Mesendoderm (in vitro differentiated cells): ENCODE data around the gene FAM111A. TPM values are rescaled to one million over a fixed set of nuclear protein-coding genes. Genes with fewer than 3 reads are reported as not detected.
"Not testable (repeated sequence)": the region's sequence is repeated elsewhere in the genome, so short reads cannot be mapped to it uniquely, and the experiment has no call there.

Source experiments
- DNase-seq: peaks from one replicate; pipeline ENCODE4 v3.0.0; 2013
- H2AK5ac ChIP-seq: 2 replicates; pipeline ENCODE4 v1.6.1; 2013; ENCODE audit warnings: low read length, inconsistent platforms
- H2BK120ac ChIP-seq: 2 replicates; pipeline ENCODE4 v1.6.1; 2013; ENCODE audit warnings: low read depth, mild to moderate bottlenecking, low read length, moderate library complexity, mixed read lengths
- H2BK15ac ChIP-seq: replicated peaks from 2 replicates; pipeline ENCODE4 v1.6.1; 2013; ENCODE audit warnings: low read depth, mild to moderate bottlenecking, moderate library complexity
- H2BK5ac ChIP-seq: 2 replicates; pipeline ENCODE4 v1.6.1; 2013; ENCODE audit warnings: low read length, inconsistent platforms
- H3K18ac ChIP-seq: 2 replicates; pipeline ENCODE4 v1.6.1; 2013; ENCODE audit warnings: mild to moderate bottlenecking, low read length, mixed read lengths
- H3K23ac ChIP-seq: one replicate; pipeline ENCODE4 v1.6.1; 2013; ENCODE audit warnings: low read length
- H3K27ac ChIP-seq: 2 replicates; pipeline ENCODE4 v1.5.1; 2013; ENCODE audit warnings: low read depth, mild to moderate bottlenecking, inconsistent platforms, low read length, moderate library complexity
- H3K27me3 ChIP-seq: 2 replicates; pipeline ENCODE4 v1.6.1; 2013; ENCODE audit warnings: low read length, control low read depth, mild to moderate bottlenecking, inconsistent platforms; ENCODE audit not compliant: insufficient read depth, poor library complexity
- H3K36me3 ChIP-seq: 2 replicates; pipeline ENCODE4 v1.6.1; 2013; ENCODE audit warnings: low read length, inconsistent platforms; ENCODE audit not compliant: control insufficient read depth, insufficient read depth
- H3K4ac ChIP-seq: one replicate; pipeline ENCODE4 v1.6.1; 2013; ENCODE audit warnings: low read depth, mild to moderate bottlenecking, low read length, moderate library complexity
- H3K4me1 ChIP-seq: 2 replicates; pipeline ENCODE4 v1.6.1; 2013; ENCODE audit warnings: low read depth, low read length, inconsistent platforms; ENCODE audit not compliant: control insufficient read depth
- H3K4me2 ChIP-seq: 2 replicates; pipeline ENCODE4 v1.6.1; 2013; ENCODE audit warnings: low read length
- H3K4me3 ChIP-seq: 2 replicates; pipeline ENCODE4 v1.5.1; 2013; ENCODE audit warnings: mild to moderate bottlenecking, low read length
- H3K56ac ChIP-seq: one replicate; pipeline ENCODE4 v1.6.1; 2013; ENCODE audit warnings: low read length
- H3K79me1 ChIP-seq: 2 replicates; pipeline ENCODE4 v1.6.1; 2013; ENCODE audit warnings: low read length, inconsistent platforms
- H3K79me2 ChIP-seq: 2 replicates; pipeline ENCODE4 v1.6.1; 2013; ENCODE audit warnings: mild to moderate bottlenecking, low read length; ENCODE audit not compliant: control insufficient read depth, insufficient read depth
- H3K9ac ChIP-seq: 2 replicates; pipeline ENCODE4 v1.6.1; 2013; ENCODE audit warnings: low read length, inconsistent platforms
- H4K5ac ChIP-seq: one replicate; pipeline ENCODE4 v1.6.1; 2013; ENCODE audit warnings: low read length
- H4K8ac ChIP-seq: one replicate; pipeline ENCODE4 v1.6.1; 2013; ENCODE audit warnings: low read depth, mild to moderate bottlenecking, control low read depth, low read length, moderate library complexity
- WGBS: extraction: QIAGEN DNeasy Blood & Tissue Kit; methylation state at CpG from one replicate; pipeline ENCODE4 v1.1.7; 2013; ENCODE audit warnings: low lambda C conversion rate, missing lambda C conversion rate; ENCODE audit not compliant: insufficient coverage; ENCODE audit errors: extremely low coverage; 5-methylcytosine and 5-hydroxymethylcytosine counted together
- polyA plus RNA-seq, 2 experiments: library from polyadenylated mRNA; stranded (reverse); fragments of 200-250 nt; gene quantifications; one replicate each; pipeline ENCODE4 v1.2.3, GENCODE V29; 2013

Gene FAM111A, protein sequence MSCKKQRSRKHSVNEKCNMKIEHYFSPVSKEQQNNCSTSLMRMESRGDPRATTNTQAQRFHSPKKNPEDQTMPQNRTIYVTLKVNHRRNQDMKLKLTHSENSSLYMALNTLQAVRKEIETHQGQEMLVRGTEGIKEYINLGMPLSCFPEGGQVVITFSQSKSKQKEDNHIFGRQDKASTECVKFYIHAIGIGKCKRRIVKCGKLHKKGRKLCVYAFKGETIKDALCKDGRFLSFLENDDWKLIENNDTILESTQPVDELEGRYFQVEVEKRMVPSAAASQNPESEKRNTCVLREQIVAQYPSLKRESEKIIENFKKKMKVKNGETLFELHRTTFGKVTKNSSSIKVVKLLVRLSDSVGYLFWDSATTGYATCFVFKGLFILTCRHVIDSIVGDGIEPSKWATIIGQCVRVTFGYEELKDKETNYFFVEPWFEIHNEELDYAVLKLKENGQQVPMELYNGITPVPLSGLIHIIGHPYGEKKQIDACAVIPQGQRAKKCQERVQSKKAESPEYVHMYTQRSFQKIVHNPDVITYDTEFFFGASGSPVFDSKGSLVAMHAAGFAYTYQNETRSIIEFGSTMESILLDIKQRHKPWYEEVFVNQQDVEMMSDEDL
- polyA plus RNA-seq (2013, experiment 1 of 2), result 23.5 TPM
- 20.5 TPM for polyA plus RNA-seq (2013, experiment 2 of 2)

DNA sequence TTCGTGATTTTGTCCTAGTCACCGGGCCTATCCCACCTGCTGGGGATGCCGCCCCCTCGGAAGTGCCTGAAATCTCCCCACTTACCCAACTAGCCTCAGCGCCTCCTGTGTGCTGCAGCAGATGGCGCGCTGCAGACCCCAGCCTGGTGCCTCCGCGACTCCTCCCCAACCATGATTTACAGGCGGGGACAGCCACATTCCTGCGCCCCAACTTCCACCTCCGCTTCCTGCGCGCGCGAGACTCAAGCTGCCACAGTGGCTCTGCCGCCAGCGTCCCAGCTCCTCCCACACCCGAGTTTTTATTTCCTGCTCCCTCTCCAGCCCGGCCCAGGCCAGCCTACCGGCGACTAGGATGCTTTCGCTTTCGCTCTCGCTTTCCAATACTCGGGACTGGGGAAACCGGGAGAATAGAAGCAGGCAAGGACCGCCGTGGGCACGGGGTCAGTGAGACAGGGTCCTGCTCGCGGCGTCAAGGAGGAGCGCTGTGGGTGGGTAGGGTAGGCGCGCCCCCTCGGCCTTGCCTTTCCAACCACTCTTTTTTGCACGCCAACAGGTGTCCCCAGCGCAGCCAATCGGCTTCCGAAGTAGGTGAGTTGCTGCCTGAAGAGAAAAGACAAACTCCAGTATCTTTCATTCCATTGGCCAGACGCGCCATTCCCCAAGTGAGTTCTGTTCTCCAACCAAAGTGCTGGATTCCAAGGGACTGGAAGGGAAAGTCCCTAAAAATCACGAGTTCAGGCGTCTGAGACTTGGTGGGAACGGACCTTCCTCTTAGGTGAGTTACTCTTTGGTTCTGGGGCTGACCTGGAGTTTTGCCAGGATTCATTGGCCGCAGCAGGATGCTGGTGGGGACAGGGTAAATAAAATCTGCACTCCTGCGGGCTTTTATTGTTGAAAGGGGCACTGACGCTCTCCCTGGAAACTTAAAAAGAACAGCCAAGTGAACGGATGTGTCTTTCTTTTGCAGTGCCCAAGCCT lies at the start of gene FAM111A:
Gene FAM111A (plus strand): TSS at position 327 of the 978 bp plus-strand sequence. CDS start 6,017 bp downstream, outside the sequence.
- Histone ChIP-seq H3K27ac (no peak within 1 kb of the TSS), H3K4me1 (peaks cover 3% of the 10 kb centered on the region), H2BK120ac (no peak within 1 kb of the TSS), H2BK5ac (no peak within 1 kb of the TSS), H3K56ac (peak within 1 kb of the TSS; percentile 45), H4K5ac (no peak within 1 kb of the TSS), H2AK5ac (no peak within 1 kb of the TSS), H3K4me2 (peak within 1 kb of the TSS; percentile 58), H3K18ac (no peak within 1 kb of the TSS), H3K23ac (no peak within 1 kb of the TSS), H3K36me3 (no peaks in the 10 kb centered on the region), H3K4ac (no peak within 1 kb of the TSS), H3K79me2 (no peaks in the 10 kb centered on the region), H3K27me3 (peaks cover 2% of the 10 kb centered on the region), H3K79me1 (no peaks in the 10 kb centered on the region), H4K8ac (peak within 1 kb of the TSS; percentile 65), H3K9ac (peak within 1 kb of the TSS; percentile 57), H3K4me3 (peak within 1 kb of the TSS; percentile 60), H2BK15ac (no peak within 1 kb of the TSS)
- DNase-seq, result peak; percentile 94
- WGBS, result no CpG with 5 or more reads among the region's 50 CpGs

DNA sequence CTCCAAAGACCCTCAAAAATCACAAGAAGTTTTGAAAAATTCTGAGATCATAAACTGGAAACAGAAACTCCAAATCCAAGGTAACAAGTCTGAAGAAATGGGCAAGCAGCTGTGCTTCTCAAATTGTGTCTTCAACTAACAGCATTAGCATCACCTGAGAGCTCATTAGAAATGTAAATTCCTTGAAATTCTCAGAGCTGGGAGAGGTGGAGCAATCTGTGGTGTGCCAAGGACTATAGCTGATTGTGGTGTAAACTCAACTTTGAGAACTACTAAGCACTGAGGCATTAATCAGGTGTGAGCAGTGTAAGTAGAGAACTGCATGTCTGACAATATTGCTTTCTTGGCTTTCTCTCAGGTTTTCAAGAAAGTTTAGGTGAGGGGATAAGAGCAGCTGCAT lies 49.1 kb upstream of the FAM111A start:
- H3K18ac ChIP-seq, H4K8ac ChIP-seq, H3K23ac ChIP-seq, H2AK5ac ChIP-seq, H3K36me3 ChIP-seq, H4K5ac ChIP-seq, H2BK120ac ChIP-seq, DNase-seq, H3K4me2 ChIP-seq, H3K56ac ChIP-seq, H3K4me3 ChIP-seq, H3K79me2 ChIP-seq, H3K27me3 ChIP-seq, H3K4ac ChIP-seq, H2BK15ac ChIP-seq, H3K27ac ChIP-seq, H3K9ac ChIP-seq, H3K79me1 ChIP-seq, H2BK5ac ChIP-seq, H3K4me1 ChIP-seq: not testable (repeated sequence)

DNA sequence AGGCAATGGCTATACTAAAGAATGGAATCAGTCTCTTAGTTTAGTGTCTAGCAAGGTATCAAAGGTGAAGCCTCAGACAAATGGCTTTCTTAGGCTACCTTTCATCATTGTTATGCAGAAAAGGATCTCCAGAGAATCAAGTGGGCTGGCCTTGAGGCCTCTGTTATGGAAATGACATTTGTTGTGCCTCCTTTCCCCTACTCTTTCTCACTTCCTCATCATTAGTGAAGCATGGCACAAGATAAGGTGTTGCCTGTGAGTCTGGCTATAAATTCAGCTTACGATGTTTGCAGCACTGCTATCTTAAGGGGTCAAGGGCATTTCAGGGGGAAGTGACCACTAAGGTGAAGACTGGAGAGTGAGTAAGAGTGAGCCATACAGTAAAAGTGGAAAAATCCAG lies 47.4 kb upstream of the FAM111A start:
- WGBS, result no CpG with 5 or more reads among the region's 1 CpG
- H3K27me3 ChIP-seq, H3K4me1 ChIP-seq: not testable (repeated sequence)

DNA sequence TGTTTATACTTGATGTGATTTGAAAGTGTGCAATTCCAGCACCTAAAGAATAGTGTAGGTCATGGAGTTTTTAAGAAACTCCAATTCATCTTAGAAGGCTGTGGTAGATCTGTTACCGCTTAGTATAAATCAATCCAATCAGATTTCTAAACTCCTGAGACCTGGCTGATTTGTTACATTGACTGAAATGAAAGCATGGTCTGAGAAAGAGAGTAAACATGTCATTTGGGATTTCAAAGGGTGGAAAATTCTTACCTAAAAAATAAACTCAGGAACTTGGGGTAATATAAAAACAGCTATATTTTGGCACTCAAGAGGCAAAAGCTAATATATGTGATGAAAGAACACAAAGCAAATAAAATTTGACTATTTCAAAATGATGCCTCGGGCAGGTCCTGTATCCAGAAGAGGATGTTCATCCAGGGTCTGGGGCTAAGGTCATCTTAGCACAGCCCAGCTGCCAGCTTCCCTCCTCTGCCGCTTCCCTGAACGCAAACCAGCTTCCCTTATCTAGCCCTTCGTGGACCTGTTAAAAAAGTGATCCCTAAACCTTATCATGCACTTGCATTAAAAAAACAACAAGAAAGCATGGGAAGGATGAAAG lies 46.6 kb upstream of the FAM111A start:
- not testable (repeated sequence) for H2BK15ac ChIP-seq, H2BK120ac ChIP-seq, H3K18ac ChIP-seq, H3K56ac ChIP-seq, H3K79me2 ChIP-seq, H3K9ac ChIP-seq, H3K27me3 ChIP-seq, H3K4ac ChIP-seq, H3K79me1 ChIP-seq, H4K8ac ChIP-seq, H4K5ac ChIP-seq, H3K4me1 ChIP-seq, DNase-seq, H2AK5ac ChIP-seq, H3K4me2 ChIP-seq, H3K36me3 ChIP-seq, H2BK5ac ChIP-seq, H3K4me3 ChIP-seq, H3K27ac ChIP-seq, H3K23ac ChIP-seq
- WGBS, result no CpG with 5 or more reads among the region's 5 CpGs

More for the DNA sequence above, 47.4 kb upstream of the FAM111A start:
- H3K4ac ChIP-seq, H2AK5ac ChIP-seq, H2BK5ac ChIP-seq, H3K4me2 ChIP-seq, H3K27ac ChIP-seq, H3K9ac ChIP-seq, H3K79me2 ChIP-seq, H2BK15ac ChIP-seq, H4K5ac ChIP-seq, H4K8ac ChIP-seq, H3K23ac ChIP-seq, H2BK120ac ChIP-seq, H3K18ac ChIP-seq, H3K79me1 ChIP-seq, H3K36me3 ChIP-seq, H3K56ac ChIP-seq, H3K4me3 ChIP-seq, DNase-seq: not testable (repeated sequence)

DNA sequence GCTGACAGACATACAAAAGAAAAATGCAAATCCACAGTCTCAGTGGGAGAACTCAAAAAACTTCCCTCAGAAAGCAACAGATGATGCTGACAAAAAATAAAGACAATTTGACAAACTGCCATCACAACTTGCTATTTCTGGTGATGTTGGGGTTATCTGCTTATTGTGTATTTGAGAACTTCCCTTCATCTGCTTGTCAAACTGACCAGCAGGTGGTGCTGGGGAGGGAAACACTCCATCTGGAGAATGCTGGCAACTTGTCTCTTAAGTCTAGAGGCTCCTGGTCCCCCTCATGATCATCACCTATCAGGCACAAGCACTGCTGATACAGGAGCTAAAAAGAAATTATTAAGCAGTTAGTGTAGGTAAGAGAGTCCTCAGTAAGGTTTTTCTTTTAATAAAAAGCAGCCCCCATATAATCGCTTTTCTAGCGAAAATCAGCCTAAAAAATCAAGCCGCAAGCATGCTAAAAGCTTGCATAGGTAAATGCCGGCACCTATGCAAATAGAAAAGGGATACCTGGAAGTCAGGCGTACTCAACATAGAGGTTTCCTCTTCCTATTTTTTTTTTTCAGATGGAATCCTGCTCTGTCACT lies 45.4 kb upstream of the FAM111A start:
- Histone ChIP-seq H3K9ac (no peak overlapping the region), H2BK5ac (no peak overlapping the region), H3K4me1 (no peaks in the 10 kb centered on the region), H2BK120ac (no peak overlapping the region), H3K27ac (no peak overlapping the region), H3K36me3 (no peaks in the 10 kb centered on the region), H4K8ac (no peak overlapping the region), H3K23ac (no peak overlapping the region), H3K27me3 (no peaks in the 10 kb centered on the region), H3K56ac (no peak overlapping the region), H2BK15ac (no peak overlapping the region), H3K4ac (no peak overlapping the region), H3K18ac (no peak overlapping the region), H3K79me2 (no peaks in the 10 kb centered on the region), H2AK5ac (no peak overlapping the region), H4K5ac (no peak overlapping the region), H3K4me3 (no peak overlapping the region), H3K79me1 (no peaks in the 10 kb centered on the region), H3K4me2 (no peak overlapping the region)
- DNase-seq, result peak; percentile 78
- WGBS, result no CpG with 5 or more reads among the region's 5 CpGs
